SK-N-SH (cell line): ENCODE data around the gene LYL1. TPM values are rescaled to one million over a fixed set of nuclear protein-coding genes. Genes with fewer than 3 reads are reported as not detected.
A peak's percentile ranks its signal among the peaks of the same experiment; 100 is the strongest.

Experiments used
- CTCF ChIA-PET: fragments of 300-600, 350-600 bp; formaldehyde crosslinking; extraction: SDS; loops from one replicate; lab custom pipeline; 2021; lab: Yijun Ruan, JAX
- POLR2A ChIA-PET: fragments of 350-600 bp; sonication (Branson Sonifier 250); formaldehyde crosslinking; extraction: SDS; loops from one replicate; lab custom pipeline; 2020; ENCODE audit warnings: antibody characterized with exemption, inconsistent platforms; lab: Yijun Ruan, JAX
- DNase-seq: peaks from one replicate; pipeline ENCODE4 v3.0.0; 2012
- H2AFZ ChIP-seq: fragments of 200-600 bp; sonication (generic); 2 replicates; pipeline ENCODE4 v1.8.1; 2016; ENCODE audit warnings: antibody characterized with exemption, mild to moderate bottlenecking, low read depth
- H3F3A ChIP-seq: fragments of 200-600 bp; sonication (generic); replicated peaks from 2 replicates; pipeline ENCODE3; 2016; ENCODE audit warnings: antibody characterized with exemption, mild to moderate bottlenecking; ENCODE audit not compliant: insufficient read depth
- H3K27ac ChIP-seq, 2 experiments: fragments of 200-500 bp in 1 of 2; fragments of 200-600 bp in 1 of 2; sonication (Bioruptor generic) in 1 of 2; sonication (generic), shearing (Covaris generic) in 1 of 2; 2 replicates each; pipeline versions ENCODE4 v1.5.1 to v1.6.1; 2014 to 2016; ENCODE audit warnings: low read depth in 2 of 2, inconsistent platforms in 1 of 2, low read length in 1 of 2, mild to moderate bottlenecking in 1 of 2, mixed read lengths in 1 of 2
- H3K27me3 ChIP-seq: fragments of 200-600 bp; sonication (generic), shearing (Covaris generic); 2 replicates; pipeline ENCODE4 v1.6.1; 2016; ENCODE audit warnings: mixed run types; ENCODE audit not compliant: insufficient read depth
- H3K36me3 ChIP-seq, 2 experiments: fragments of 200-500 bp in 1 of 2; fragments of 200-600 bp in 1 of 2; sonication (Bioruptor generic) in 1 of 2; sonication (generic) in 1 of 2; replicated peaks in 1 of 2; 2 replicates each; pipeline versions ENCODE3 to v1.5.1; 2014 to 2016; ENCODE audit warnings: low read length in 1 of 2, mild to moderate bottlenecking in 1 of 2; ENCODE audit not compliant: insufficient read depth in 2 of 2, control insufficient read depth in 1 of 2
- H3K4me1 ChIP-seq, 2 experiments: fragments of 200-500 bp in 1 of 2; fragments of 200-600 bp in 1 of 2; sonication (Bioruptor generic) in 1 of 2; sonication (generic), shearing (Covaris generic) in 1 of 2; 2 replicates each; pipeline versions ENCODE4 v1.5.1 to v1.6.1; 2014 to 2016; ENCODE audit warnings: low read depth in 1 of 2, low read length in 1 of 2, mixed run types in 1 of 2; ENCODE audit not compliant: insufficient read depth in 2 of 2, control insufficient read depth in 1 of 2
- H3K4me2 ChIP-seq: fragments of 200-600 bp; sonication (generic), shearing (Covaris generic); 2 replicates; pipeline ENCODE4 v1.6.1; 2017; ENCODE audit warnings: mixed run types
- H3K4me3 ChIP-seq, 2 experiments: fragments of 200-500 bp in 1 of 2; fragments of 200-600 bp in 1 of 2; sonication (Bioruptor generic) in 1 of 2; sonication (generic), shearing (Covaris generic) in 1 of 2; 2 replicates each; pipeline versions ENCODE4 v1.5.1 to v1.8.1; 2014 to 2016; ENCODE audit warnings: low read depth in 2 of 2, inconsistent platforms in 1 of 2, low read length in 1 of 2, mild to moderate bottlenecking in 1 of 2, mixed read lengths in 1 of 2, moderate library complexity in 1 of 2
- H3K79me2 ChIP-seq: fragments of 200-600 bp; sonication (generic); 2 replicates; pipeline ENCODE4 v1.8.1; 2017; ENCODE audit warnings: mild to moderate bottlenecking; ENCODE audit not compliant: insufficient read depth
- H3K9ac ChIP-seq: fragments of 200-600 bp; sonication (generic); 2 replicates; pipeline ENCODE4 v1.6.1; 2017; ENCODE audit warnings: mixed run types
- H3K9me2 ChIP-seq: fragments of 200-600 bp; sonication (generic); 2 replicates; pipeline ENCODE4 v1.6.1; 2017; ENCODE audit warnings: mixed run types
- H3K9me3 ChIP-seq: fragments of 200-600 bp; sonication (generic); 2 replicates; pipeline ENCODE4 v1.6.1; 2017; ENCODE audit warnings: mixed run types, mild to moderate bottlenecking, moderate library complexity
- H4K20me1 ChIP-seq: fragments of 200-600 bp; sonication (generic); 2 replicates; pipeline ENCODE4 v1.6.1; 2017; ENCODE audit warnings: mild to moderate bottlenecking, mixed run types; ENCODE audit not compliant: insufficient read depth
- ELF1 ChIP-seq: IDR thresholded peaks from 2 replicates; pipeline ENCODE4 v1.4.0; 2012
- EP300 ChIP-seq, 2 experiments: IDR thresholded peaks; 2 replicates each; pipeline versions ENCODE4 v1.4.0 to v1.6.1; 2012; ENCODE audit warnings: borderline replicate concordance in 1 of 2, low read depth in 1 of 2, low read length in 1 of 2
- FOXJ3 ChIP-seq: sonication (generic); formaldehyde crosslinking; IDR thresholded peaks from 2 replicates; pipeline ENCODE4 v1.5.1; 2020; ENCODE audit warnings: mild to moderate bottlenecking, missing genetic modification reagents
- GATA2 ChIP-seq: sonication (generic); formaldehyde crosslinking; IDR thresholded peaks from 2 replicates; pipeline ENCODE4 v1.5.0; 2020; ENCODE audit warnings: mild to moderate bottlenecking, missing genetic modification reagents
- MEF2A ChIP-seq: IDR thresholded peaks from 2 replicates; pipeline ENCODE4 v1.4.0; 2012; ENCODE audit warnings: low read depth, borderline replicate concordance
- NRF1 ChIP-seq: IDR thresholded peaks from 2 replicates; pipeline ENCODE4 v1.6.1; 2012; ENCODE audit warnings: low read depth, mild to moderate bottlenecking, low read length
- POLR2AphosphoS5 ChIP-seq: IDR thresholded peaks from 2 replicates; pipeline ENCODE4 v1.6.1; 2012; ENCODE audit warnings: low read depth, low read length
- RXRA ChIP-seq: IDR thresholded peaks from 2 replicates; pipeline ENCODE4 v1.4.0; 2012; ENCODE audit warnings: low read depth, mild to moderate bottlenecking, borderline replicate concordance
- SMC3 ChIP-seq: IDR thresholded peaks from 2 replicates; pipeline ENCODE4 v1.6.1; 2012; ENCODE audit warnings: low read depth, low read length, improper control_type of control experiment
- TAF1 ChIP-seq: IDR thresholded peaks from 2 replicates; pipeline ENCODE4 v1.6.1; 2012; ENCODE audit warnings: low read depth, mild to moderate bottlenecking, low read length, moderate library complexity, borderline replicate concordance
- TCF12 ChIP-seq: IDR thresholded peaks from 2 replicates; pipeline ENCODE4 v1.4.0; 2012
- TEAD4 ChIP-seq: IDR thresholded peaks from 2 replicates; pipeline ENCODE4 v1.4.0; 2012; ENCODE audit warnings: mild to moderate bottlenecking, borderline replicate concordance; ENCODE audit not compliant: insufficient read depth
- USF2 ChIP-seq: fragments of 150-350 bp; IDR thresholded peaks from 2 replicates; pipeline ENCODE4 v1.6.1; 2017; ENCODE audit warnings: antibody characterized with exemption, low read length, low read depth, borderline replicate concordance
- YY1 ChIP-seq: IDR thresholded peaks from 2 replicates; pipeline ENCODE4 v1.4.0; 2012; ENCODE audit warnings: low read depth, mild to moderate bottlenecking
- WGBS: methylation state at CpG from one replicate; pipeline ENCODE4 v1.1.6; 2017; ENCODE audit warnings: low lambda C conversion rate; 5-methylcytosine and 5-hydroxymethylcytosine counted together
- polyA plus RNA-seq, 3 experiments: library from polyadenylated mRNA; depleted of rRNA; stranded (reverse); fragments of >200 nt; gene quantifications; 2 replicates each; pipeline ENCODE4 v1.2.3, GENCODE V29; 2012

Gene LYL1
- polyA plus RNA-seq, 1 of the 3 experiments (the other 2 are of a cell fraction), result 2.2 TPM

- CTCF ChIA-PET, result interaction anchor here (0.6 to 35.2 kb wide), 10 partner anchors 12 to 225 kb away, joined by 3 to 506 read pairs (median 3); no protein-coding TSS in a partner anchor
These were observed 29.4 kb downstream of the LYL1 start for GRCh38 chr19:13073263-13073662.

GRCh38 chr19:13072188-13072908 is 30.3 kb downstream of the LYL1 start:
- Histone ChIP-seq H3K79me2 (peaks cover 8% of the 10 kb centered on the region; the same call in 1 of the 2 replicates), H3F3A (no peaks in the 10 kb centered on the region)
- CTCF ChIA-PET, result interaction anchor here (1.1 to 35.2 kb wide), 8 partner anchors 11 to 107 kb away, joined by 3 to 506 read pairs (median 12); no protein-coding TSS in a partner anchor

More at GRCh38 chr19:13073263-13073662, 29.4 kb downstream of the LYL1 start:
- H3K4me1 ChIP-seq, result peaks cover 0 to 76% of the 10 kb centered on the region in 2 experiments; a peak in 1 of 4 replicates
- no peak overlapping the region for H3K27ac ChIP-seq
- H3K27me3 ChIP-seq, result no peaks in the 10 kb centered on the region
- no peaks in the 10 kb centered on the region for H4K20me1 ChIP-seq
- H3K9ac ChIP-seq, result no peak overlapping the region
- H3K4me3 ChIP-seq, result no peak overlapping the region
- DNase-seq, result no peak
- peaks cover 8% of the 10 kb centered on the region; the same call in 1 of the 2 replicates for H3K79me2 ChIP-seq
- H2AFZ ChIP-seq, result no peak overlapping the region
- H3K9me2 ChIP-seq, result no peaks in the 10 kb centered on the region
- H3F3A ChIP-seq, result no peaks in the 10 kb centered on the region
- H3K9me3 ChIP-seq, result no peaks in the 10 kb centered on the region
- no peak for TF ChIP-seq TCF12
- TF ChIP-seq GATA2 (CRISPR knock-in tag), result no peak
- TF ChIP-seq EP300 (IDR thresholded peaks at IDR 0.05; ENCODE audit: borderline replicate concordance in 1 of 2, low read depth in 1 of 2, low read length in 1 of 2), result no peak
- TF ChIP-seq TEAD4, result no peak
- no peak for TF ChIP-seq USF2
- TF ChIP-seq NRF1, result no peak
- no peak for TF ChIP-seq SMC3
- TF ChIP-seq MEF2A, result no peak
- H3K36me3 ChIP-seq, result peaks cover 0 to 24% of the 10 kb centered on the region in 2 experiments
- POLR2A ChIA-PET, result no interaction called here
- 100% methylated on average over 4 of the region's 5 CpGs for WGBS
- H3K4me2 ChIP-seq, result no peak overlapping the region

More at GRCh38 chr19:13072188-13072908, 30.3 kb downstream of the LYL1 start:
- Histone ChIP-seq H3K9ac (no peak overlapping the region), H3K4me1 (peaks cover 0 to 71% of the 10 kb centered on the region in 2 experiments; a peak in 1 of 4 replicates), H3K36me3 (peaks cover 0 to 24% of the 10 kb centered on the region in 2 experiments), H2AFZ (no peak overlapping the region), H3K27me3 (no peaks in the 10 kb centered on the region), H3K27ac (peak overlapping the region in 1 of 2 experiments; percentile 54; a peak in 1 of 4 replicates), H3K4me3 (no peak overlapping the region), H3K9me2 (no peaks in the 10 kb centered on the region), H3K4me2 (no peak overlapping the region), H4K20me1 (no peaks in the 10 kb centered on the region), H3K9me3 (no peaks in the 10 kb centered on the region)
- 100% methylated on average over 2 of the region's 9 CpGs for WGBS
- DNase-seq, result no peak
- POLR2A ChIA-PET, result no interaction called here
- TF ChIP-seq POLR2AphosphoS5 (no peak), GATA2 (CRISPR knock-in tag) (no peak), YY1 (no peak), ELF1 (no peak), FOXJ3 (CRISPR knock-in tag) (no peak), RXRA (no peak), TAF1 (no peak)
